Choroid plexus epithelial cell (primary cell): ENCODE results near the gene HSP90AB1.

Experiments
- DNase-seq: peaks from one replicate; pipeline ENCODE4 v3.0.0-alpha.2; 2010; ENCODE audit warnings: low read depth
- H3K4me3 ChIP-seq: 2 replicates; pipeline ENCODE4 v1.5.1; 2011; ENCODE audit warnings: low read depth, mild to moderate bottlenecking, control low read depth, low read length, moderate library complexity
- CTCF ChIP-seq: conservative IDR thresholded peaks from 2 replicates; pipeline ENCODE4 v1.5.1; 2011; ENCODE audit warnings: low read depth, mild to moderate bottlenecking, control low read depth, inconsistent platforms, low read length, moderate library complexity

Gene HSP90AB1

GRCh38 chr6:44221961-44222335 lies 25.0 kb upstream of the HSP90AB1 start:
- no peak for TF ChIP-seq CTCF
- no peak overlapping the region for H3K4me3 ChIP-seq
- DNase-seq = no peak

- TF ChIP-seq CTCF = no peak
- no peak for DNase-seq
- H3K4me3 ChIP-seq = peak overlapping the region; percentile 57
Observed at GRCh38 chr6:44222486-44223318, 24.2 kb upstream of the HSP90AB1 start.

GRCh38 chr6:44223319-44224028 lies 23.4 kb upstream of the HSP90AB1 start, which contains the start of gene SLC29A1:
TSS of gene SLC29A1 (plus strand) at chr6:44223595. CDS start at chr6:44227314, 3,719 bp downstream.
- peak; percentile 40 for DNase-seq
- TF ChIP-seq CTCF = peak; percentile 5

GRCh38 chr6:44224029-44224964 lies 22.6 kb upstream of the HSP90AB1 start:
- H3K4me3 ChIP-seq = peak overlapping the region; percentile 57
- DNase-seq = no peak
- no peak for TF ChIP-seq CTCF

More at GRCh38 chr6:44223319-44224028, 23.4 kb upstream of the HSP90AB1 start, which contains the start of gene SLC29A1:
- H3K4me3 ChIP-seq = peak within 1 kb of the TSS; percentile 57

GRCh38 chr6:44224965-44225305 lies 22.0 kb upstream of the HSP90AB1 start:
- DNase-seq = no peak
- H3K4me3 ChIP-seq = no peak overlapping the region
- TF ChIP-seq CTCF = no peak

- TF ChIP-seq CTCF = no peak
- no peak overlapping the region for H3K4me3 ChIP-seq
- DNase-seq = no peak
Observed at GRCh38 chr6:44225579-44226325, 21.1 kb upstream of the HSP90AB1 start.
